Measurements from ENCODE around the gene PXMP4. TPM values are rescaled to one million over a fixed set of nuclear protein-coding genes. Genes with fewer than 3 reads are reported as not detected.

The PXMP4 gene
- total RNA-seq, 1 experiment from 2014 or later, result 1.3 TPM

GRCh38 chr20:33674294-33675135 lies 45.6 kb downstream of the PXMP4 start, which contains the start of gene NECAB3:
NECAB3 (minus strand) TSS chr20:33674428; CDS start chr20:33674352, 76 bp downstream.
- in situ Hi-C loops (cut with HindIII; ENCODE audit: low sequenced_read_pairs), result no loop called here
- peak; percentile 57 for DNase-seq (ENCODE audit: low spot score)

- no peak for DNase-seq (ENCODE audit: low spot score)
- in situ Hi-C loops (cut with HindIII; ENCODE audit: low sequenced_read_pairs), result no loop called here
Measured at GRCh38 chr20:33673410-33674293, 46.5 kb downstream of the PXMP4 start.

GRCh38 chr20:33673114-33673409 lies 47.0 kb downstream of the PXMP4 start:
- in situ Hi-C loops (cut with HindIII; ENCODE audit: low sequenced_read_pairs), result no loop called here
- no peak for DNase-seq (ENCODE audit: low spot score)

- in situ Hi-C loops (cut with HindIII; ENCODE audit: low sequenced_read_pairs), result no loop called here
- DNase-seq (ENCODE audit: low spot score), result no peak
Measured at GRCh38 chr20:33672426-33673113, 47.5 kb downstream of the PXMP4 start.

DNA sequence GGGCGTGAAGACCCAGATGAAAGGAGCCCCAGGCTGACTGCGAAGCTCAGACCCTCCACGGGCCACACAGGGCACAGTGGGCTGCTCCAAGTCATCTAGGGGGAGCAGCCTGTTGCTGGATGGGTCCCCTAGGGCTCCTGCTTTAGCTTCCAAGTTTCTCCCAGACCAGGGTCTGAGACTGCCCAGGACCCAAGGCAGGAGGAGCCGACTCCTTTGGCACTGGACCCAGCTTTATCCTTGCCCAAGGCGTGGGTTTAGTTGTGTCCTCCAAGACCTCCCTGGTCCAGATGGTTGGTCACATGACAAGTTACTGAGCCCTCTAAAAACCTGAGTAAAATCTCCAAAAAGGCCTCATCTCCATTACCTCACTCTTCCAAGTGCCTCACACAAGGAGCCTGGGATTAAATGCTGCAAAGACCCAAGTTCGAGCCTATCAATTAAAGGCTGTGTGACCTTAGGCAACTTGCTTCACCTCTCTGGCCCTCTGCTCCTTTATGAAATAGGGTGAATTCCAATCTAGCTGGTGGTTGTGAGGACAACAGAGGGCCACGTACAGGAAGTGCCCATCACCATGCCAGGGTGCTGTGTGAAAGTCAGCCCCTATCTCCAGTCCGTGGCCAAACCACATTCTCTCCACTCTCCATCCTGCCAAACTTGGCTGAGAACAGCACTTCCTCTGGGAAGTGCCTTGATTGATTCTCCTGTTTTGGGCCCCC lies 48.4 kb downstream of the PXMP4 start:
- no peak for DNase-seq (ENCODE audit: low spot score)
- in situ Hi-C loops (cut with HindIII; ENCODE audit: low sequenced_read_pairs), result no loop called here

- in situ Hi-C loops (cut with HindIII; ENCODE audit: low sequenced_read_pairs), result no loop called here
- no peak for DNase-seq (ENCODE audit: low spot score)
Measured at GRCh38 chr20:33670715-33671499, 49.2 kb downstream of the PXMP4 start.

DNA sequence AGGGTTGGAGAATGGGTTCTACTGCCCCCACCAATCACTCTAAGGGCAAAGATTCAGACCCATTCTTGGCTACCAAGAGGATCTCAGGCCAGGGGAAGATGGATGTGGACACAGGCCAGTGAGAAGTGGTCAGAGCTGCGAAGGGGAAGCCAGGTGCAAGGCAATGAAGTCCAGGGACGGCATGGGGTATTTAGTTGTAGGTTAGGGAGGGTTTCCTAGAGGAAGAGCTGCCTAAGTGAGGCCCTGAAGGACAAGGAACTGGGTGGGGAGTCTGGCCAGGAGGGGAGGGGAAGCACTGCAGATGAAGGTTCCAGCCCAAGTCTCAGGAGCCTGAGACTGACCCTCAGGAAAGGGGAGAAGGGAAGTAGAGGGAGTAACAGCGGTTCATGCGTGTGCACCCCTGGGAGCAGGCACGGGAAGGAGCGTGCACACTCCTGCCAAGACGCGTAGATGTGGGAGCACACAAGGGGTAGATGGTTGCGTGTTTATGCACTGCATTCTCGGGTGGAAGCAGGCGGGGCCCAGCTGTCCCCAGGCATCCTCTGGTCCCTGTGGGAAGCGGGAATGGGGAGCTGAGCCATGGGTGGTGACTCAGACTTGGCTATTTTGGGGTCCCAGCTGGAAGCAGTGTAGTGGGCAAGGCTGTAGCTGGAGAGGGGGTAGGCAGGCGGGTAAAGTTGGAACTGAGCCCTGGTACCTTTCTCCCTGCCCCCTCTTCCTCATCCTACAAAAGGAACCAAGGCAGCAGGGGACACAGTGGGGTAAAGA lies 50.1 kb downstream of the PXMP4 start:
- no peak for DNase-seq (ENCODE audit: low spot score)
- in situ Hi-C loops (cut with HindIII; ENCODE audit: low sequenced_read_pairs), result no loop called here

GRCh38 chr20:33669224-33669623 lies 50.9 kb downstream of the PXMP4 start:
- in situ Hi-C loops (cut with HindIII; ENCODE audit: low sequenced_read_pairs), result no loop called here
- no peak for DNase-seq (ENCODE audit: low spot score)

- in situ Hi-C loops (cut with HindIII; ENCODE audit: low sequenced_read_pairs), result no loop called here
- no peak for DNase-seq (ENCODE audit: low spot score)
Measured at GRCh38 chr20:33668466-33669155, 51.5 kb downstream of the PXMP4 start.

DNA sequence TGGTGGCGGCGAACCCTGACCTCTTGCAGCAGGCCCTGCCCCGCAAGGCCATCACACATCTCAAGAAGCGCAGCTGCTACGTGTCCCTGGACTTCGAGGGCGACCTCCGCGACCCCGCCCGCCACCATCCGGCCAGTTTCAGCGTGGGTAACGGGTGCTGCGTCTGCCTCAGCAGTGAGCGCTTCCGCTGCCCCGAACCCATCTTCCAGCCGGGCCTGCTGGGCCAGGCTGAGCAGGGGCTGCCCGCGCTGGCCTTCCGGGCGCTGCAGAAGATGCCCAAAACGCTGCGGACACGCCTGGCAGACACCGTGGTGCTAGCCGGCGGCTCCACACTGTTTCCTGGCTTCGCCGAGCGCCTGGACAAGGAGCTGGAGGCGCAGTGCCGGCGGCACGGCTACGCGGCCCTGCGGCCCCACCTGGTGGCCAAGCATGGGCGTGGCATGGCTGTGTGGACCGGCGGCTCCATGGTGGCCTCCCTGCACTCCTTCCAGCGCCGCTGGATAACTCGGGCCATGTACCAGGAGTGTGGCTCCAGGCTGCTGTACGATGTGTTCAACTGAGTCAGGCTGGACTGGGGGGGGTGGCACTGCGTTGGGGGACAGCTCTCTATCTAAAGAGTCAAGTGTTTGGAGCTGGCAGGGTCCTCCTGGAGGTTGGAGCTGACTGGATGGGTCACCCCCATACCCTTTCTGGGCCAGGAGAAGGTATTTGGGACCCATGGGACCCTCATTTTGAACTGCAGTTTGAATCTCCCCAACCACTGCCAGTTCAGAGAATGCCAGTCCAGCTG lies 52.2 kb downstream of the PXMP4 start:
- in situ Hi-C loops (cut with HindIII; ENCODE audit: low sequenced_read_pairs), result no loop called here
- DNase-seq (ENCODE audit: low spot score), result peak; percentile 71

DNA sequence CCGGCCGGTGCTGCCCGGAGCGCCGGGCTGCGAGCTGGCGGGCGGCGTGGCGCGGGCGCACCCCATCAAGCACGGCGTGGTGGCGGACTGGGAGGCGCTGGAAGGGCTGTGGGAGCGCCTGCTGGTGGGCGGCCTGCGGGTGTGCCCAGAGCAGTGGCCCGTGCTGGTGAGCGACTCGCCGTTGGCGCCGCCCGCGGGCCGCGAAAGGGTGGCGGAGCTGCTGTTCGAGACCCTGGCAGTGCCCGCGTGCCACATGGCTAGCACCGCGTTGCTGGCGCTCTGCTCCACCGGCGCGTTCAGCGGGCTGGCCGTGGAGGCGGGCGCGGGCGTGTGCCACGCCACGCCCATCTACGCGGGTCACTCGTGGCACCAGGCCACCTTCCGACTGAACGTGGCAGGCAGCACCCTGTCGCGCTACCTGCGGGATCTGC lies 52.9 kb downstream of the PXMP4 start:
- in situ Hi-C loops (cut with HindIII; ENCODE audit: low sequenced_read_pairs), result no loop called here
- no peak for DNase-seq (ENCODE audit: low spot score)

DNA sequence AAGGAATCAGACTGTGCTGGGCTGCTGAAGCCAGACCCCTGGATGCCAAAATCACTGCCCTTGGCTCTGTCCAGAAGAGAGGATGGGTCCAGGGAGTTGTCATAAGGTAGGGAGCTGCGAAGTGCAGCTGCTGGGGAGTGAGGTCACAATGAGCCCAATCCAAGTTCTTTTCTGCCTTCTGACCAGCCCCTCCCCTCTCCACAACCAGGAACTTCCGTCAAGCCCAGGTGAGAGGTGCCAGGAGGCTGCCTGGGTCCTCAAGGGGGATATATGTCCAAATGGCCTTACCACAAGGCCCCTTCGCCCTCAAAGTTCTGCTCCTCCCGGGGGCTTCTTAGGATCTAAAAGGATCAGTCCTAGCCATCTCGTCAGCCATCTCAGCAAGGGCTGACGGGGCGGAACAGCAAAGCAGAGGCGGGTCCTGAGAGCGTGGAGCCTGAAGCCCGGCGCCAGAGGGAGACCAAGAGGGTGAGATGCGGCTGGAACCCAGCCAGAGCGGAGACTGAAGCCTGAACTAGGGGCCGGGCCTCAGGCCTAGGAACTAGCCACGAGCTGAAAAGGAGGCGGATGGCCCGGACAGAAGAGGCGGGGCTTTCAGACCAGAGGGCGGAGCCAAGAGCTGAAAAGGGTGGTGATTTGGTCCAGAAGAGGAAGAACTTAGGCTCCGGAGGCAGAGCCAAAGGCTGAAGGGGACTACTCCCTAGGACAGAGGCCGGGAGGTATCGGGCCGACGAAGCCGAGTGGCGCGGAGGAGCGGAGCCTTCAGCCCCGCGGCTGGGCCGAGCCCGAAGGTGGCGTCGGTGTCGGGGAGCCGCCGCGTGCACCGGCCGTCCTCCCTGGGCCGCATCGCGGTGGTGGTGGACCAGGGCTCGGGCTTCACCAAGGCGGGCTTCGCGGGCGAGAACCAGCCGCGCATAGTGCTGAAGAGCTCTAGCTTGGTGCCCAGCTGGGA lies 53.5 kb downstream of the PXMP4 start, which contains the start of gene ACTL10:
Gene ACTL10 (plus strand): TSS at position 651 of the 952 bp plus-strand sequence. CDS start 555 bp downstream, outside the sequence.
- peak; percentile 77 for DNase-seq (ENCODE audit: low spot score)
- in situ Hi-C loops (cut with HindIII; ENCODE audit: low sequenced_read_pairs), result no loop called here

DNA sequence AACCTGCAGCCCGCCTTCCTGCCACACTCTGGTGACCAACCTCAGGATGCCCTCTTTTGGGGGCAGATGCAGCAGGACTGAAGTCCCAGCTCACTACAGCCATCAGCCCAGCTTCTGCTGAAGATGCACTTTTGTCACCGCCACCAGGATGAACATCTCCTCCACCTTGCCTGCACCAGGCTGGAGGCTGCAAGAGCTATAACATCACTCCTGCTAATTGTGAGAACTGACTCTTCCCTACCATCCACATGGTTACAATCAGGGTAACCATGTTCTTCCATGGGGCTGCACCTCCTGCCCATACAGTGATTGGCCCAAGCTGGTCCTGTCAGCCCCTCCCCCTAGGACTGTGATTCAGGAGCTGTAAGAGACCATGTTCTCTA lies 55.4 kb downstream of the PXMP4 start:
- no peak for DNase-seq (ENCODE audit: low spot score)
- in situ Hi-C loops (cut with HindIII; ENCODE audit: low sequenced_read_pairs), result no loop called here

- in situ Hi-C loops (cut with HindIII; ENCODE audit: low sequenced_read_pairs), result no loop called here
- no peak for DNase-seq (ENCODE audit: low spot score)
Measured at GRCh38 chr20:33664085-33664761, 55.9 kb downstream of the PXMP4 start.
